Measurements from ENCODE around the gene PARP6.

The PARP6 gene

GRCh38 chr15:72198356-72199204 lies 73.8 kb downstream of the PARP6 start:
- DNase-seq = no peak

- peak; percentile 77 for DNase-seq
Measured at GRCh38 chr15:72197460-72198355, 74.6 kb downstream of the PARP6 start, which contains the start of gene GRAMD2A. TSS of gene GRAMD2A (minus strand) at chr15:72197787.

- DNase-seq = peak; percentile 64
Measured at GRCh38 chr15:72197041-72197459, 75.3 kb downstream of the PARP6 start.

GRCh38 chr15:72196409-72197040 lies 75.8 kb downstream of the PARP6 start:
- DNase-seq = no peak

- DNase-seq = no peak
Measured at GRCh38 chr15:72195101-72195511, 77.2 kb downstream of the PARP6 start.

GRCh38 chr15:72193836-72194396 lies 78.4 kb downstream of the PARP6 start:
- DNase-seq = no peak

GRCh38 chr15:72192416-72192815 lies 79.9 kb downstream of the PARP6 start:
- DNase-seq = no peak

All from activated CD8-positive, alpha-beta memory T cell treated with anti-CD3 and anti-CD28 coated beads, Interleukin-2, amount 50 U/mL, for 48 hours (primary cell).